SJSA1 (cell line): Measurements from ENCODE around the gene SLC13A3. TPM values are rescaled to one million over a fixed set of nuclear protein-coding genes. Genes with fewer than 3 reads are reported as not detected.

Experiments
- DNase-seq, 2 experiments: peaks; one replicate each; pipeline ENCODE4 v3.0.0-alpha.2; 2015 to 2020; ENCODE audit warnings: low spot score in 2 of 2, low read depth in 1 of 2
- H3K27ac ChIP-seq: fragments of 250-450 bp; sonication (Bioruptor Pico); 2 replicates; pipeline ENCODE4 v1.5.1; 2020; ENCODE audit warnings: mild to moderate bottlenecking, moderate library complexity
- H3K27me3 ChIP-seq: fragments of 250-450 bp; sonication (Bioruptor Pico); replicated peaks from 2 replicates; pipeline ENCODE4 v1.5.1; 2020; ENCODE audit warnings: mild to moderate bottlenecking, moderate library complexity
- H3K36me3 ChIP-seq: fragments of 250-450 bp; sonication (Bioruptor Pico); 2 replicates; pipeline ENCODE4 v1.5.1; 2020; ENCODE audit warnings: mild to moderate bottlenecking
- H3K4me1 ChIP-seq: fragments of 250-450 bp; sonication (Bioruptor Pico); replicated peaks from 2 replicates; pipeline ENCODE4 v1.6.1; 2021; ENCODE audit warnings: mild to moderate bottlenecking
- H3K4me3 ChIP-seq: fragments of 250-450 bp; sonication (Bioruptor Pico); 2 replicates; pipeline ENCODE4 v1.5.1; 2020; ENCODE audit warnings: mild to moderate bottlenecking
- H3K9me3 ChIP-seq: fragments of 250-450 bp; sonication (Bioruptor Pico); replicated peaks from 2 replicates; pipeline ENCODE4 v1.5.1; 2020; ENCODE audit warnings: mild to moderate bottlenecking
- total RNA-seq: library from RNA; depleted of rRNA; stranded (reverse); fragments of >200 nt; shearing (Covaris generic); gene quantifications from 2 replicates; pipeline ENCODE4 v1.2.3, GENCODE V29; 2014

SLC13A3 gene
- total RNA-seq, 1 experiment from 2014 or later, result not detected

- H3K9me3 ChIP-seq, result 0 out of 2 replicates have a peak, but pooled peaks cover 7% of the 10 kb centered on the region
- no peaks in the 10 kb centered on the region for H3K27me3 ChIP-seq
- DNase-seq, result no peak
- no peak overlapping the region for H3K4me3 ChIP-seq
- no peak overlapping the region for H3K27ac ChIP-seq
- H3K4me1 ChIP-seq, result no peaks in the 10 kb centered on the region
- no peaks in the 10 kb centered on the region for H3K36me3 ChIP-seq
Observed at GRCh38 chr20:46673394-46674252, 22.4 kb upstream of the SLC13A3 start.

- Histone ChIP-seq H3K27me3 (no peaks in the 10 kb centered on the region), H3K36me3 (no peaks in the 10 kb centered on the region), H3K27ac (no peak overlapping the region), H3K4me3 (no peak overlapping the region), H3K9me3 (0 out of 2 replicates have a peak, but pooled peaks cover 7% of the 10 kb centered on the region), H3K4me1 (no peaks in the 10 kb centered on the region)
- DNase-seq, result no peak
Observed at GRCh38 chr20:46672543-46673148, 21.4 kb upstream of the SLC13A3 start.

GRCh38 chr20:46671866-46672542 is 20.7 kb upstream of the SLC13A3 start:
- H3K36me3 ChIP-seq, result no peaks in the 10 kb centered on the region
- no peaks in the 10 kb centered on the region for H3K27me3 ChIP-seq
- no peak overlapping the region for H3K27ac ChIP-seq
- DNase-seq, result no peak
- no peak overlapping the region for H3K4me3 ChIP-seq
- H3K4me1 ChIP-seq, result no peaks in the 10 kb centered on the region
- H3K9me3 ChIP-seq, result 0 out of 2 replicates have a peak, but pooled peaks cover 7% of the 10 kb centered on the region

DNA sequence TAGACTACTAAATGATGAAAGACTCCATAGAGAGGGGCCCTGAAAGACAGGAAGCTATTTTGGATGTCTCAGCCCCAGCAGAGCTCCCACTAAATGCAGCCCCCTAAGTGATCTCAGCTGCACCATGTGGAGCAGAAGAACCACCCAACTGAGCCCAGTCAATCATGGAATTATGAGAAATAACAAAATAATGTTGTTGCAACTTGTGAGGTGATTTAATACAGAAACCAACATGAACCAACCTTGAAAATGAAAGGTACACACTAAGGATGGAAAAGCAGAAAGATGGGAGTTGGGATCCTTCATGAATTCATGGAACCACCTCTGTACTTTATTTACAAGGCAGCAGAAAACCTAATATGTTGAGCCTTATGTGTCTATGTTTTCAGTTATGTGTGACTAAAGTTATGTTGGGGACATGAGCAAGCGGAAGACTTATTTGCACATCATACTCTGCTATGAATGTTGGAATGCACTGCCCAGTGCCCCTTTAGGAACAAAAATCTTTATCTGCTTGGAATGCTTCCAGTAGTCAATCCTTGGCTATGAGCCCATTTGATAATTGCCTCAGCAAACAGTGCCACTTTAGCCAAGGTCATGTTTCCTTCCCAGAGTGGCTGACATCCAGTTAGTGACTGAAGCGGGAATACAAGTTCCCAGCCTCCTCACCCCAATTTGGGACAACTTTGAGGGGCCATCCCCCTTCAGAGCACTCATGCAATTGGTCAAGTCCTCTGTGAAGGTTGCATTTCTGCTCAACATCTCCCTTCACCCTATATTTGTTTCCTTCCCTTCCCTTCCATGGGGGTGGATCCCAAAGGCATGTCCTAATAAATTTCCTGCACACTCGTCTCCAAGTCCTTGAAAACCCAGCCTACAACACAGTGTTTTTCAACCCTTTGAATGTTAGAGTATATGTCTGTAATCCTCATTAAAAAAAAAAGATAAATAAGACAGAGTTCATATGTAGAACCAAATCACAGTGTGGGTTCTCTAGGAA is 19.6 kb upstream of the SLC13A3 start:
- no peaks in the 10 kb centered on the region for H3K27me3 ChIP-seq
- H3K4me3 ChIP-seq, result no peak overlapping the region
- no peak for DNase-seq
- H3K4me1 ChIP-seq, result no peaks in the 10 kb centered on the region
- H3K27ac ChIP-seq, result no peak overlapping the region
- 0 out of 2 replicates have a peak, but pooled peaks cover 7% of the 10 kb centered on the region for H3K9me3 ChIP-seq
- H3K36me3 ChIP-seq, result no peaks in the 10 kb centered on the region

DNA sequence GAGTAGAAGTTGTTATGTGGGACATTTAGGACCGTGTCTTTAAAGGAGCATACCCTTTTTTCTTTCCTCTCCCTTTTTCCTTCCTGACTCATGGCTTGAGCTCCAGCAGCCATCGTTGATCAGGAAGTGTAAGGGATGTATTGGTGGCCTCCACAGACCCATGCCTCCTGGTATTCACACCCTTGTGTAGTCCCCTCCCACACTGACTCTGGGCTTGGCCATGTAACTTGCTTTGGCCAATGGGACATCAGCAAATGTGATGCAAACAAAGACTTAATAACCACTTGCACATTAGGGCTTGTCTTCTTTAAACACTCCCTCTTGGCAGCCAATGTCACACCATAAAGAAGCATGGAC is 18.9 kb upstream of the SLC13A3 start:
- no peaks in the 10 kb centered on the region for H3K27me3 ChIP-seq
- H3K9me3 ChIP-seq, result 0 out of 2 replicates have a peak, but pooled peaks cover 7% of the 10 kb centered on the region
- H3K4me1 ChIP-seq, result no peaks in the 10 kb centered on the region
- H3K27ac ChIP-seq, result no peak overlapping the region
- no peak overlapping the region for H3K4me3 ChIP-seq
- no peak for DNase-seq
- no peaks in the 10 kb centered on the region for H3K36me3 ChIP-seq

DNA sequence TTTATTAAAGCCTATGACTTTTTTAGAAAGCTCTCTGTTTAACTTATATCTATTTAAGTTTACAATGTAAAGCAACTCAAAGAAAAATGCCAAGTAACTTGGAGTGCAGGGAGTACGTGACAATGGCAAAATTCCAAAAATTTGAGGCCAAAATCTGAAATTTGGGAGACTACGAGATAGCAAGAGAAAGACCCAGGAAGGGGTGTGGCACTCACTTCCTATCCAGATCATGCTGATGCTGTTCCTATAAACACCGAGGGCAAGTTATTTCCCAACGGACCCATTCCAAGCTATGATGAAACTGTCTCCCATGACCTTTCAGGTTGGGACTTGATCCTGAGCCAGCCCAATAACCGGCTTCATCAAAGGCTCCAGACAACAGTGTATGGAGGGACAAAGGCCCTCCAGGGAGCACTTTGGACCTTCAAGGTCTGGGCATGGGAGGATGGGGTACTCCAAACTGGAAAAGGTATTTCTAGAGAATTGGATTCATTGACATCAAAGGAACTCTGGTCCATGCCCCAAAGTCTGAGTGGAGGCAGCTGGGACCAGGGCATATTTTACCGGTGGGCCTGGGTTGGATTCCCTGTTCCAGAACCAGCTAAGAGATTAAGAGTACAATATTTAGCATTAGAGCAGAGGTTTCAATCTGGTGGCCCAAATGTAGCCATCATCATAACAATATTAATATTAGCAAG is 15.7 kb upstream of the SLC13A3 start:
- H3K4me1 ChIP-seq, result no peaks in the 10 kb centered on the region
- H3K4me3 ChIP-seq, result no peak overlapping the region
- 0 out of 2 replicates have a peak, but pooled peaks cover 7% of the 10 kb centered on the region for H3K9me3 ChIP-seq

DNA sequence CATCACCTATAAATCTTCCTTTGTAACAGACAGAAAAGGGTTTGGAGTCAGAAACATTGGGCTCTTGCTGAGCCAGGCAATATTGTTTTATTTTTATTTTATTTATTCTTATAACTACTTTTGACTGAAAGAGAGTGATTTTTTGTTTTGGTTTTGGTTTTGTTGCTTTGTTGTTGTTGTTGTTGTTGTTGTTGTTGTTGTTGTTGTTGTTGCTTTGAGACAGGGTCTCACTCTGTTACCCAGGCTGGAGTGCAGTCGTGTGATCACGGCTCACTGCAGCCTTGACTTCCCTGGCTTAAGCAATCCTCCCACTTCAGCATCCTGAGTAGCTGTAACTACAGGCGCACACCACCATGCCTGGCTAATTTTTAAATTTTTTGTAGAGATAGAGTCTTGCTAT is 15.0 kb upstream of the SLC13A3 start:
- Histone ChIP-seq H3K4me3 (no peak overlapping the region), H3K27me3 (no peaks in the 10 kb centered on the region), H3K4me1 (no peaks in the 10 kb centered on the region), H3K9me3 (0 out of 2 replicates have a peak, but pooled peaks cover 7% of the 10 kb centered on the region), H3K27ac (no peak overlapping the region), H3K36me3 (no peaks in the 10 kb centered on the region)
- no peak for DNase-seq

More for the DNA sequence above, 15.7 kb upstream of the SLC13A3 start:
- H3K27ac ChIP-seq, result no peak overlapping the region
- no peaks in the 10 kb centered on the region for H3K36me3 ChIP-seq
- H3K27me3 ChIP-seq, result no peaks in the 10 kb centered on the region
- DNase-seq, result no peak

DNA sequence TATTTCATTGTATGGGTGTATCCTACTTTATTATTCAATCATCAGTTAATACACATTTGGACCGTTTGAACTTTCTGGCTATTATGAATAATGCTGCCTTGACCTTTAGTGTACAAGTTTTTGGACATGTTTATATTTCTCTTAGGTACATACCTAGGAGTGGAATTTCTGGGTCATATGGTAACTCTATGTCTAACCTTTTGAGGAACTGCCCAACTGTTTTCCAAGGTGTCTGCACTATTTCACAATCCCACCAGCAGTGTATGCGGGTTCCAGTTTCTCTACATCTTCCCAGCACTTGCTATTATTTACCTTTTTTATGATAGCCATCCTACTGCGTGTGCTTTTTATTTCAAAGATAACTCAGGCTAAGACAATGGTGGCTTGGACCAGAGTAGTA is 14.3 kb upstream of the SLC13A3 start:
- Histone ChIP-seq H3K9me3 (0 out of 2 replicates have a peak, but pooled peaks cover 3% of the 10 kb centered on the region), H3K27ac (no peak overlapping the region), H3K27me3 (no peaks in the 10 kb centered on the region), H3K36me3 (no peaks in the 10 kb centered on the region), H3K4me3 (no peak overlapping the region), H3K4me1 (no peaks in the 10 kb centered on the region)
- no peak for DNase-seq

GRCh38 chr20:46663531-46663930 is 12.3 kb upstream of the SLC13A3 start:
- H3K27me3 ChIP-seq, result no peaks in the 10 kb centered on the region
- no peak overlapping the region for H3K27ac ChIP-seq

DNA sequence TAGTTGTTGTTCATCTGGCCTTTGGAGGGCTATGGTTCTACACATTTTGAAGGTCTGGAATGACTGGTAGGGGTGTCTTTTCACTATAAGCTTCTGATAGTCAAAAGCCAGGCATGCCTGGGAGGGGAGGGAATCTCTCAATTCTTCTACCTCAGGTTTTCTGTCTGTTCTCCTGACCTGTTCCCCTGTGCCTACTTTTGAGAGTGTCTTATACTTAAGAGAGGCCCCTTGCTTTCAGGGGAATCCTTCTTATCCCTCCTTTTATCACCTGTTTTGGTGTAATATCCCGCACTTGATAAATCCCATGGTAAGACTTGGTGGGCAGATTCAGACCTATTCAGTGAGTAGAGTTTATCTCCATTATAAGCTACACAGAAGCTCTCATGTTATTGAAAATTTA is 10.4 kb upstream of the SLC13A3 start:
- DNase-seq, result no peak
- Histone ChIP-seq H3K27ac (no peak overlapping the region), H3K4me1 (no peaks in the 10 kb centered on the region), H3K9me3 (no peaks in the 10 kb centered on the region), H3K36me3 (no peaks in the 10 kb centered on the region), H3K4me3 (no peak overlapping the region), H3K27me3 (no peaks in the 10 kb centered on the region)

More at GRCh38 chr20:46663531-46663930, 12.3 kb upstream of the SLC13A3 start:
- Histone ChIP-seq H3K36me3 (no peaks in the 10 kb centered on the region), H3K4me1 (no peaks in the 10 kb centered on the region), H3K9me3 (no peaks in the 10 kb centered on the region), H3K4me3 (no peak overlapping the region)
- DNase-seq, result no peak

DNA sequence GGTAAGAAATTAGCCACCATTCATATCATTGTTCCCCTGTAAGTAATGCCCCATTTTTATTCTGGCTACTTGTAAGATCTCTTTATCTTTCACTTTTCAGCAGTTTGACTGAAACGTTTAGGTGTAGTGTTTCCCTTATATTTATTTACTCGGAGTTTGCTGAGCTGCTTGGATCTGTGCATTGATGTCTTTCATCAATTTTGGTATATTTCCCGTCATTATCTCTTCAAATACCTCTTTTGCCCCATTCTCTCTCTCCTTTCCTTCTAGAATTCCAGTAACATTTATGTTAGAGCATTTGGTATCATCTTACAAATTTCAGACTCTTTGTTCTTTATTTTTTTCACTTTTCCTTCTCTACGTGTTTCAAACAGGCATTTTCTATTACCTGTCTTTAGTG is 9.2 kb upstream of the SLC13A3 start:
- DNase-seq, result no peak
- Histone ChIP-seq H3K4me1 (no peaks in the 10 kb centered on the region), H3K4me3 (no peak overlapping the region), H3K36me3 (no peaks in the 10 kb centered on the region), H3K27me3 (no peaks in the 10 kb centered on the region), H3K27ac (no peak overlapping the region), H3K9me3 (no peaks in the 10 kb centered on the region)

- no peaks in the 10 kb centered on the region for H3K36me3 ChIP-seq
- no peaks in the 10 kb centered on the region for H3K4me1 ChIP-seq
- no peak overlapping the region for H3K4me3 ChIP-seq
- no peaks in the 10 kb centered on the region for H3K9me3 ChIP-seq
- peaks cover 6% of the 10 kb centered on the region for H3K27me3 ChIP-seq
- DNase-seq, result no peak
- no peak overlapping the region for H3K27ac ChIP-seq
Observed at GRCh38 chr20:46657618-46658017, 6.4 kb upstream of the SLC13A3 start.
